Endothelial cell of umbilical vein (primary cell): ENCODE results near the gene TIMM29. TPM values are rescaled to one million over a fixed set of nuclear protein-coding genes. Genes with fewer than 3 reads are reported as not detected.

Experiments
- BruUV-seq: library from RNA; stranded (reverse); fragments of 400-500 nt; replicated peaks from 2 replicates; lab custom pipeline; 2021; lab: Mats Ljungman, UMichigan
- CTCF ChIA-PET: fragments of 300-600, 350-600 bp; sonication (Branson Sonifier 250); formaldehyde crosslinking; loops from one replicate; lab custom pipeline; 2021; ENCODE audit warnings: antibody characterized with exemption, inconsistent platforms; lab: Charles Lee
- POLR2A ChIA-PET: fragments of 300-600, 350-600 bp; sonication (Branson Sonifier 250); formaldehyde crosslinking; loops from one replicate; lab custom pipeline; 2021; ENCODE audit warnings: antibody characterized with exemption, inconsistent platforms; lab: Charles Lee
- DNase-seq: peaks from one replicate; pipeline ENCODE4 v3.0.0-alpha.2; 2011; ENCODE audit warnings: low read depth, low spot score
- FAIRE-seq: peaks from 2 replicates; lab custom pipeline; 2011; peaks lifted over from hg19 to GRCh38; lab: Jason Lieb, UNC
- H2AFZ ChIP-seq: 2 replicates; pipeline ENCODE4 v1.6.0; 2012; ENCODE audit warnings: low read depth, low read length, control low read depth, inconsistent platforms
- H3K27ac ChIP-seq: 2 replicates; pipeline ENCODE4 v1.5.1; 2011; ENCODE audit warnings: low read depth, mild to moderate bottlenecking, control low read depth, low read length, moderate library complexity; ENCODE audit not compliant: insufficient read depth
- H3K27me3 ChIP-seq, 2 experiments: 2 replicates each; pipeline versions ENCODE4 v1.6.0 to v1.6.1; 2011; ENCODE audit warnings: low read length in 2 of 2, mixed read lengths in 1 of 2; ENCODE audit not compliant: control insufficient read depth in 2 of 2, insufficient read depth in 2 of 2
- H3K36me3 ChIP-seq, 2 experiments: 2 replicates in 1 of 2; 3 replicates in 1 of 2; pipeline ENCODE4 v1.5.1; 2011; ENCODE audit warnings: low read length in 2 of 2, mild to moderate bottlenecking in 1 of 2, moderate library complexity in 1 of 2; ENCODE audit not compliant: control insufficient read depth in 2 of 2, insufficient read depth in 2 of 2; ENCODE audit errors: extremely low read depth in 1 of 2
- H3K4me1 ChIP-seq: 3 replicates; pipeline ENCODE4 v1.5.1; 2011; ENCODE audit warnings: mild to moderate bottlenecking, low read length; ENCODE audit not compliant: control insufficient read depth, insufficient read depth; ENCODE audit errors: extremely low read depth
- H3K4me2 ChIP-seq: 2 replicates; pipeline ENCODE4 v1.6.1; 2011; ENCODE audit warnings: low read length, control low read depth, mixed read lengths; ENCODE audit not compliant: insufficient read depth
- H3K4me3 ChIP-seq, 3 experiments: fragments of 200-600 bp in 1 of 3; sonication (generic), shearing (Covaris generic) in 1 of 3; replicated peaks in 1 of 3; 2 replicates each; pipeline ENCODE4 v1.5.1; 2011 to 2016; ENCODE audit warnings: control low read depth in 3 of 3, low read length in 3 of 3, mild to moderate bottlenecking in 2 of 3, inconsistent platforms in 1 of 3, low read depth in 1 of 3, moderate library complexity in 1 of 3; ENCODE audit not compliant: insufficient read depth in 1 of 3
- H3K79me2 ChIP-seq: 2 replicates; pipeline ENCODE4 v1.6.0; 2012; ENCODE audit warnings: low read length, inconsistent platforms; ENCODE audit not compliant: control insufficient read depth, insufficient read depth
- H3K9ac ChIP-seq: replicated peaks from 2 replicates; pipeline ENCODE3; 2011; ENCODE audit warnings: low read length, control low read depth; ENCODE audit not compliant: insufficient read depth; ENCODE audit errors: extremely low read depth
- H3K9me1 ChIP-seq: replicated peaks from 3 replicates; pipeline ENCODE4 v1.6.0; 2011; ENCODE audit warnings: mild to moderate bottlenecking, low read length; ENCODE audit not compliant: control insufficient read depth, insufficient read depth; ENCODE audit errors: extremely low read depth
- H3K9me3 ChIP-seq: replicated peaks from 2 replicates; pipeline ENCODE4 v1.5.1; 2012; ENCODE audit warnings: low read length, inconsistent platforms; ENCODE audit not compliant: control insufficient read depth, insufficient read depth
- H4K20me1 ChIP-seq: replicated peaks from 2 replicates; pipeline ENCODE3; 2011; ENCODE audit warnings: mild to moderate bottlenecking, low read length; ENCODE audit not compliant: control insufficient read depth, insufficient read depth; ENCODE audit errors: extremely low read depth
- EZH2 ChIP-seq: IDR thresholded peaks from 2 replicates; pipeline ENCODE4 v1.6.1; 2012; ENCODE audit warnings: borderline replicate concordance, low read depth, mild to moderate bottlenecking, moderate library complexity, low read length, inconsistent platforms; ENCODE audit not compliant: severe bottlenecking
- FOS ChIP-seq: IDR thresholded peaks from 2 replicates; pipeline ENCODE4 v1.6.1; 2011; ENCODE audit warnings: mild to moderate bottlenecking, low read length, moderate library complexity, borderline replicate concordance; ENCODE audit not compliant: insufficient read depth
- GATA2 ChIP-seq: IDR thresholded peaks from 2 replicates; pipeline ENCODE4 v1.7.0; 2011; ENCODE audit warnings: low read depth, mild to moderate bottlenecking, moderate library complexity, mixed read lengths, low read length; ENCODE audit not compliant: insufficient read length, insufficient read depth
- JUN ChIP-seq: IDR thresholded peaks from 2 replicates; pipeline ENCODE4 v1.6.1; 2011; ENCODE audit warnings: borderline replicate concordance, low read depth; ENCODE audit not compliant: insufficient read length, insufficient read depth
- MYC ChIP-seq: IDR thresholded peaks from one replicate; pipeline ENCODE4 v1.6.1; 2011; ENCODE audit warnings: mild to moderate bottlenecking, low read depth, low read length
- POLR2A ChIP-seq: IDR thresholded peaks from 2 replicates; pipeline ENCODE4 v1.6.1; 2012; ENCODE audit warnings: low read depth, mild to moderate bottlenecking, control low read depth, low read length
- POLR2AphosphoS5 ChIP-seq: IDR thresholded peaks from 2 replicates; pipeline ENCODE4 v1.6.1; 2012; ENCODE audit warnings: low read depth, mild to moderate bottlenecking, control low read depth, low read length, moderate library complexity; ENCODE audit not compliant: insufficient read depth
- dilution Hi-C: fragments of 300-500 bp; cut with MboI; formaldehyde crosslinking; loops from one replicate; pipeline ENCODE4 v1.15.0; 2019; ENCODE audit warnings: low sequenced_read_pairs; ENCODE audit not compliant: extremely low pct_ligation_motif_present
- intact Hi-C: fragments of 100-400 bp; cut with micrococcal nuclease; formaldehyde crosslinking; loops from one replicate; pipeline ENCODE4 v1.10.0; 2022
- polyA plus RNA-seq, 4 experiments: library from polyadenylated mRNA; depleted of rRNA in 3 of 4; stranded (reverse) in 3 of 4; unstranded in 1 of 4; fragments of >200 nt; gene quantifications; 2 replicates each; pipeline versions ENCODE4 v1.2.1 to v1.2.3, GENCODE V29; 2011 to 2012; ENCODE audit warnings: missing spikeins in 1 of 4
- total RNA-seq: library from RNA; stranded (reverse); gene quantifications from 2 replicates; pipeline ENCODE4 v1.2.3, GENCODE V29; 2021
- TF ChIP-seq, protein P1 (sequence below): IDR thresholded peaks from 2 replicates; pipeline ENCODE4 v1.6.1; 2011; ENCODE audit not compliant: insufficient read depth, insufficient read length
- TF ChIP-seq, protein P2 (sequence below), 2 donors: IDR thresholded peaks; 1 replicate in 1 of 2; 2 replicates in 1 of 2; pipeline ENCODE4 v1.5.1; 2011; ENCODE audit warnings: low read length in 2 of 2, mild to moderate bottlenecking in 2 of 2, moderate library complexity in 2 of 2, control low read depth in 1 of 2, inconsistent platforms in 1 of 2, low read depth in 1 of 2; ENCODE audit not compliant: insufficient read depth in 1 of 2; ENCODE audit errors: extremely low read depth in 1 of 2

Gene TIMM29
- total and polyA plus RNA-seq, 2 donors (not counting 3 experiments of a cell fraction or from before 2014, with no cell fraction given) = 10.7 to 20.6 TPM

DNA sequence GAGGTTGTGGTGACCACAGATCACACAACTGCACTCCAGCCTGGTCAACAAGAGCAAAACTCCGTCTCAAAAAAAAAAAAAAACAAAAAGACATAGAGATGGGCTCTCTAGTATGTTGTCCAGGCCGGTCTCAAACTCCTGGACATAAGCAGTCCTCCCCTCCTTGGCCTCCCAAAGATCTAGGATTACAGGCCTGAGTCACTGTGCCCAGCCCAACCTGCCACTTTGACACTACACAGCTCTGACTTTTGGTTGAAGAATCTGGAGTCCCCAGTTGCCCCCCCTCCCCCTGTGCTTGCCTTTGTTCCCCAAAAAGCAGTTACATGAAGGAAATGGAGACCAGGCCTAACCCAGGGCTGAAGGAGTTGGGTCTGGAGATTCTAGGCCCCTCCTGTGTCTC is 44.3 kb upstream of the TIMM29 start:
- H4K20me1 ChIP-seq = no peaks in the 10 kb centered on the region
- H3K9ac ChIP-seq = no peak overlapping the region
- H3K27ac ChIP-seq = no peak overlapping the region
- no peak for TF ChIP-seq FOS
- no peak for TF ChIP-seq MYC
- TF ChIP-seq POLR2AphosphoS5 = no peak
- TF ChIP-seq EZH2 = no peak
- TF ChIP-seq, protein P1, sequence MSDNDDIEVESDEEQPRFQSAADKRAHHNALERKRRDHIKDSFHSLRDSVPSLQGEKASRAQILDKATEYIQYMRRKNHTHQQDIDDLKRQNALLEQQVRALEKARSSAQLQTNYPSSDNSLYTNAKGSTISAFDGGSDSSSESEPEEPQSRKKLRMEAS = no peak
- TF ChIP-seq POLR2A = no peak
- no peak for TF ChIP-seq GATA2
- TF ChIP-seq JUN = no peak
- TF ChIP-seq, protein P2, sequence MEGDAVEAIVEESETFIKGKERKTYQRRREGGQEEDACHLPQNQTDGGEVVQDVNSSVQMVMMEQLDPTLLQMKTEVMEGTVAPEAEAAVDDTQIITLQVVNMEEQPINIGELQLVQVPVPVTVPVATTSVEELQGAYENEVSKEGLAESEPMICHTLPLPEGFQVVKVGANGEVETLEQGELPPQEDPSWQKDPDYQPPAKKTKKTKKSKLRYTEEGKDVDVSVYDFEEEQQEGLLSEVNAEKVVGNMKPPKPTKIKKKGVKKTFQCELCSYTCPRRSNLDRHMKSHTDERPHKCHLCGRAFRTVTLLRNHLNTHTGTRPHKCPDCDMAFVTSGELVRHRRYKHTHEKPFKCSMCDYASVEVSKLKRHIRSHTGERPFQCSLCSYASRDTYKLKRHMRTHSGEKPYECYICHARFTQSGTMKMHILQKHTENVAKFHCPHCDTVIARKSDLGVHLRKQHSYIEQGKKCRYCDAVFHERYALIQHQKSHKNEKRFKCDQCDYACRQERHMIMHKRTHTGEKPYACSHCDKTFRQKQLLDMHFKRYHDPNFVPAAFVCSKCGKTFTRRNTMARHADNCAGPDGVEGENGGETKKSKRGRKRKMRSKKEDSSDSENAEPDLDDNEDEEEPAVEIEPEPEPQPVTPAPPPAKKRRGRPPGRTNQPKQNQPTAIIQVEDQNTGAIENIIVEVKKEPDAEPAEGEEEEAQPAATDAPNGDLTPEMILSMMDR (IDR thresholded peaks at IDR 0.05; ENCODE audit: extremely low read depth in 1 of 2, insufficient read depth in 1 of 2, low read depth in 1 of 2, low read length in 2 of 2) = no peak
- DNase-seq = no peak
- no peaks in the 10 kb centered on the region for H3K4me1 ChIP-seq
- H3K79me2 ChIP-seq = peaks cover 46% of the 10 kb centered on the region
- FAIRE-seq = no peak
- ChIA-PET POLR2A (interaction anchor here (0.6 kb wide), 1 partner anchor 115 kb away, joined by 4 read pairs; no protein-coding TSS in a partner anchor), CTCF (interaction anchor here (2.6 kb wide), 1 partner anchor 13 kb away, joined by 14 read pairs; the partner anchor contains the start of gene CARM1)
- H2AFZ ChIP-seq = no peak overlapping the region
- H3K36me3 ChIP-seq = no peaks in the 10 kb centered on the region
- H3K27me3 ChIP-seq = no peaks in the 10 kb centered on the region
- no peaks in the 10 kb centered on the region for H3K9me1 ChIP-seq
- H3K4me3 ChIP-seq = no peak overlapping the region
- H3K4me2 ChIP-seq = no peak overlapping the region
- H3K9me3 ChIP-seq = no peaks in the 10 kb centered on the region
- dilution Hi-C loops (no loop called here), intact Hi-C loops (no loop called here)
- no TSS peak for BruUV-seq
